CD4-positive, alpha-beta T cell (primary cell): Measurements from ENCODE around the gene BOD1. TPM values are rescaled to one million over a fixed set of nuclear protein-coding genes. Genes with fewer than 3 reads are reported as not detected.

ENCODE experiments used
- ATAC-seq: fragments of 200-7000 bp; cut with Tn5 transposase; one replicate; pipeline ENCODE4 v1.10.0; 2022; ENCODE audit warnings: mild to moderate bottlenecking; ENCODE audit not compliant: poor library complexity
- CTCF ChIA-PET: fragments of 350-600 bp; sonication (Branson Sonifier 250); formaldehyde crosslinking; loops from one replicate; lab custom pipeline; 2021; ENCODE audit warnings: antibody characterized with exemption, inconsistent platforms; lab: Charles Lee
- POLR2A ChIA-PET: fragments of 350-600 bp; sonication (Branson Sonifier 250); formaldehyde crosslinking; loops from one replicate; lab custom pipeline; 2021; ENCODE audit warnings: antibody characterized with exemption, inconsistent platforms; lab: Charles Lee
- DNase-seq, 14 experiments: peaks; one replicate each; pipeline ENCODE4 v3.0.0-alpha.2; 2013 to 2020; ENCODE audit warnings: mixed read lengths in 2 of 14
- H3K27ac ChIP-seq, 2 donors: one replicate each; pipeline versions ENCODE4 v1.5.1 to v1.7.0; 2013; ENCODE audit warnings: low read length in 2 of 2, low read depth in 1 of 2, mild to moderate bottlenecking in 1 of 2
- H3K27me3 ChIP-seq, 2 experiments: 1 replicate in 1 of 2; 2 replicates in 1 of 2; pipeline versions ENCODE4 v1.6.1 to v1.7.0; 2013; ENCODE audit warnings: low read length in 2 of 2, control low read depth in 1 of 2, mild to moderate bottlenecking in 1 of 2, moderate library complexity in 1 of 2; ENCODE audit not compliant: insufficient read depth in 2 of 2, control insufficient read depth in 1 of 2
- H3K36me3 ChIP-seq: one replicate; pipeline ENCODE4 v1.6.1; 2013; ENCODE audit warnings: low read length, control low read depth; ENCODE audit not compliant: insufficient read depth
- H3K4me1 ChIP-seq: one replicate; pipeline ENCODE4 v1.6.1; 2013; ENCODE audit warnings: low read length, control low read depth; ENCODE audit not compliant: insufficient read depth
- H3K4me3 ChIP-seq: one replicate; pipeline ENCODE4 v1.5.1; 2013; ENCODE audit warnings: mild to moderate bottlenecking, low read length, moderate library complexity
- H3K9me3 ChIP-seq, 2 experiments: 1 replicate in 1 of 2; 2 replicates in 1 of 2; pipeline versions ENCODE4 v1.6.1 to v1.7.0; 2013; ENCODE audit warnings: low read length in 2 of 2, mild to moderate bottlenecking in 2 of 2, control low read depth in 1 of 2, moderate library complexity in 1 of 2; ENCODE audit not compliant: control insufficient read depth in 1 of 2, insufficient read depth in 1 of 2
- H3K27ac Mint-ChIP-seq: one replicate; pipeline ENCODE4 v1.8.0; 2020; ENCODE audit warnings: mixed read lengths
- H3K27me3 Mint-ChIP-seq: one replicate; pipeline ENCODE4 v1.8.0; 2021; ENCODE audit warnings: mixed read lengths
- H3K36me3 Mint-ChIP-seq: one replicate; pipeline ENCODE4 v1.8.0; 2021; ENCODE audit warnings: low read depth, mixed read lengths
- H3K4me1 Mint-ChIP-seq: one replicate; pipeline ENCODE4 v1.8.0; 2021; ENCODE audit warnings: low read depth, mixed read lengths
- H3K4me3 Mint-ChIP-seq: one replicate; pipeline ENCODE4 v1.8.0; 2020; ENCODE audit warnings: mild to moderate bottlenecking, mixed read lengths
- H3K9me3 Mint-ChIP-seq: one replicate; pipeline ENCODE4 v1.8.0; 2020; ENCODE audit warnings: mixed read lengths
- CTCF ChIP-seq: fragments of 200-600 bp; IDR thresholded peaks from one replicate; pipeline ENCODE4 v1.8.0; 2022; ENCODE audit warnings: antibody characterized with exemption, mild to moderate bottlenecking
- intact Hi-C, 2 experiments: fragments of 100-400 bp; cut with DNase I in 1 of 2; cut with micrococcal nuclease in 1 of 2; formaldehyde crosslinking; loops; one replicate each; pipeline versions ENCODE4 v1.15.1 to v1.9.0; 2023 to 2025; cut with DNase I, micrococcal nuclease
- total RNA-seq, 174 experiments: library from RNA in 2 of 174; stranded (reverse) in 2 of 174; gene quantifications; one replicate each; pipeline ENCODE4 v1.2.3 and lab custom pipeline; 2021 to 2026

BOD1 gene
- total RNA-seq, 2 experiments from 2014 or later = 20.6 to 20.9 TPM

- ChIA-PET CTCF (no interaction called here), POLR2A (no interaction called here)
- intact Hi-C loops = no loop called here
These were observed 47.1 kb upstream of the BOD1 start for GRCh38 chr5:173663352-173664153.

DNA sequence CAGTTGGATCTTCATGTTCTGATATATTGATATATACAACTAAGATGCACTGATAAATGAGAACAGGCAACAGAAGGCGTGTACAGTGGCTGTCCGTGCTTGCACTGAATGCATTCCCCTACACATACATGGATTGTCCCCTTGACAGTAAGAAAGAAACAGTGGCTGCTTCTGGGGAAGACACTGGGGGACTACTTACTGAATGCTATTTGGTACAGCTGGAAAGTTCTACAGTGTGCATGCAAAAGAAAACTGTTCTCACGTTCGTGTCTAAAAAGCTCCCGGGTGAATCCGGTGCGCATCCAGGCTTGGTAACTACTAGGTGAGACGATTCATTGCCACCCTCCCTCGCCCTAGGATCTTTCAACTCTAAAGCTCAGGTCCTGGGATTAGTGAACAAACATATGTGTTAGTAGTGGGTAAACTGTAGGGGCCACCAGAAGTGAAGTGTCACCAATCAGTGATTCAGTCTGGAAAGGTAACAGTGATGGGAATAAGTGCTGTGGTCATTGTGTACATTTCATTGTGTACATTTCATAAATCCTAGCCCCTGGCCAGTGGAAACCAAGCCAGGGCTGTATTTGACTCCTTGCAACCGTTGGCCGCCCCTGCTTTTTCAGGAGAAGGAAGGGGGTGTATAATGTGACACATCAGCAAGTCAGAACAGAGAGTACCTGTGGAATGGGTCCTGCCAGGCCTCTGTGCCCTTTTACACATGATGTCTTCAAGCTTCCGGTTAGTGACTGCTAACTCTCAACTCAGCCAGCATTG is 46.3 kb upstream of the BOD1 start:
- DNase-seq (no peak), ATAC-seq (no peak)
- H3K27me3 ChIP-seq = no peaks in the 10 kb centered on the region
- no peaks in the 10 kb centered on the region for H3K4me1 ChIP-seq
- ChIA-PET POLR2A (no interaction called here), CTCF (no interaction called here)
- no peak for TF ChIP-seq CTCF
- Mint-ChIP-seq H3K27ac (no peak overlapping the region), H3K27me3 (peaks cover 7% of the 10 kb centered on the region), H3K9me3 (no peaks in the 10 kb centered on the region), H3K4me3 (no peak overlapping the region), H3K36me3 (no peaks in the 10 kb centered on the region), H3K4me1 (no peaks in the 10 kb centered on the region)
- intact Hi-C loops = no loop called here
- H3K36me3 ChIP-seq = no peaks in the 10 kb centered on the region
- H3K9me3 ChIP-seq = peaks cover 0 to 15% of the 10 kb centered on the region in 2 experiments
- no peak overlapping the region for H3K27ac ChIP-seq
- no peak overlapping the region for H3K4me3 ChIP-seq

More at GRCh38 chr5:173663352-173664153, 47.1 kb upstream of the BOD1 start:
- H3K4me3 ChIP-seq = no peak overlapping the region
- H3K27ac ChIP-seq = no peak overlapping the region
- Mint-ChIP-seq H3K27me3 (peaks cover 7% of the 10 kb centered on the region), H3K36me3 (no peaks in the 10 kb centered on the region), H3K4me3 (no peak overlapping the region), H3K27ac (no peak overlapping the region), H3K4me1 (no peaks in the 10 kb centered on the region), H3K9me3 (no peaks in the 10 kb centered on the region)
- no peaks in the 10 kb centered on the region for H3K27me3 ChIP-seq
- no peak for TF ChIP-seq CTCF
- DNase-seq (no peak), ATAC-seq (no peak)
- H3K4me1 ChIP-seq = no peaks in the 10 kb centered on the region
- no peaks in the 10 kb centered on the region for H3K36me3 ChIP-seq
- H3K9me3 ChIP-seq = peaks cover 0 to 18% of the 10 kb centered on the region in 2 experiments

DNA sequence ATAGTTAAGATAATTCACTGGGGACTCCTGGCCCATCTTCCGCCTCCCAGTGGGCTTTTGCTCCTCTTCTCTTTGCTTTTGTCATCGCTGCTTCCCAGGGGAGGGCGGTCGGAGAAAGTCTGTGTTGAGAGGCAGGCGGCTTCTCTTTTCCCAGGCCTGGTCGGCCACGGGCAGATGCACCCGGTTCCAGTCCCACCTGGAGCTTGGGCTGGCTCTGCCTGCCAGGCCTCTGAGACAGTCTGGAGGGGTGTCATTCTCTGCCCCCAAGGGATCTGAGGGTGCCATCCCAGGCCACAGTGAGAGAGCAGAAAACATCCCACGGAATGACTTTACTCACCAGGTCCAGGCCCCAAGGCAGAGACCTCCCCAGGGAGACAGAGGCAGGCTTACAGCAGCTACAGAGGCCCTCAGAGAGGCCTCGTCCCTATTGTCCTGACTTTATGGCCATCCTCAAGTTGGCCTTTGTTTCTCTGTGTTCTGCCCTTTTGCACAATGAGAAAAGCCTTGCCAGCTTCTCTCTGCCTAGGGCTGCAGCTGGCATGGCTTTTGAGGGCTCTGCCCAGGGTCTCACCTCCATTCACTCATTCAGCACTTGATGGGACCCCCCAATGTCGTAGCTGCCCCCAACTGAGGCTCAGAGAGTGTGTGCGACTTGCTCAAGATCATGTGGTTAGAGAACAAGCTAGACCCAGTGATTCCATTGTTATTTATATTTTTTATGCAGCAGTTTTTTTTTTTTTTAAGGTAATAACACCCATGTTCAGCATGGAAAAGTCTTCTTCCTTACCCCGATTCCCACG is 44.2 kb upstream of the BOD1 start:
- no peak overlapping the region for H3K4me3 Mint-ChIP-seq
- no peak overlapping the region for H3K27ac Mint-ChIP-seq
- no peaks in the 10 kb centered on the region for H3K9me3 Mint-ChIP-seq
- no peak overlapping the region for H3K27ac ChIP-seq
- POLR2A ChIA-PET = interaction anchor here (0.6 kb wide), 1 partner anchor 227 kb away, joined by 3 read pairs; no protein-coding TSS in a partner anchor
- CTCF ChIA-PET = no interaction called here
- ATAC-seq = no peak
- no peaks in the 10 kb centered on the region for H3K4me1 Mint-ChIP-seq
- intact Hi-C loops = no loop called here
- H3K36me3 ChIP-seq = no peaks in the 10 kb centered on the region
- no peaks in the 10 kb centered on the region for H3K4me1 ChIP-seq
- no peaks in the 10 kb centered on the region for H3K27me3 Mint-ChIP-seq
- H3K36me3 Mint-ChIP-seq = no peaks in the 10 kb centered on the region
- peaks cover 0 to 4% of the 10 kb centered on the region in 2 experiments for H3K27me3 ChIP-seq
- TF ChIP-seq CTCF = no peak
- H3K4me3 ChIP-seq = no peak overlapping the region
- DNase-seq = no peak
- peaks cover 0 to 10% of the 10 kb centered on the region in 2 experiments for H3K9me3 ChIP-seq
